ENCODE results near the gene MARCHF6.
A peak's percentile ranks its signal among the peaks of the same experiment; 100 is the strongest.

The MARCHF6 gene

GRCh38 chr5:10348258-10348657, 5.2 kb upstream of the MARCHF6 start:
- H3K27ac ChIP-seq = no peak overlapping the region
- no peak for TF ChIP-seq CTCF (conservative IDR thresholded peaks at IDR 0.05)

- H3K27ac ChIP-seq = peak overlapping the region; percentile 100
- no peak for TF ChIP-seq CTCF (conservative IDR thresholded peaks at IDR 0.05)
Measured at GRCh38 chr5:10351199-10351905, 2.1 kb upstream of the MARCHF6 start.

- no peak for TF ChIP-seq CTCF (conservative IDR thresholded peaks at IDR 0.05)
- peak overlapping the region; percentile 100 for H3K27ac ChIP-seq
Measured at GRCh38 chr5:10351919-10352318, 1.6 kb upstream of the MARCHF6 start.

GRCh38 chr5:10352430-10353240, 860 bp upstream of the MARCHF6 start:
- no peak for TF ChIP-seq CTCF (conservative IDR thresholded peaks at IDR 0.05)
- H3K27ac ChIP-seq = peak overlapping the region; percentile 100

- TF ChIP-seq CTCF (conservative IDR thresholded peaks at IDR 0.05) = no peak
- peak overlapping the region; percentile 100 for H3K27ac ChIP-seq
Measured at GRCh38 chr5:10354048-10354872, 765 bp downstream of the MARCHF6 start.

GRCh38 chr5:10355071-10355889, 1.8 kb downstream of the MARCHF6 start:
- peak overlapping the region; percentile 100 for H3K27ac ChIP-seq
- no peak for TF ChIP-seq CTCF (conservative IDR thresholded peaks at IDR 0.05)

Data from VCaP (cell line).